ENCODE results near the gene CACNA2D4. TPM values are rescaled to one million over a fixed set of nuclear protein-coding genes. Genes with fewer than 3 reads are reported as not detected.

The CACNA2D4 gene
- total and polyA plus RNA-seq, 4 donors: 1.5 to 12.6 (median 7.3) TPM

DNA sequence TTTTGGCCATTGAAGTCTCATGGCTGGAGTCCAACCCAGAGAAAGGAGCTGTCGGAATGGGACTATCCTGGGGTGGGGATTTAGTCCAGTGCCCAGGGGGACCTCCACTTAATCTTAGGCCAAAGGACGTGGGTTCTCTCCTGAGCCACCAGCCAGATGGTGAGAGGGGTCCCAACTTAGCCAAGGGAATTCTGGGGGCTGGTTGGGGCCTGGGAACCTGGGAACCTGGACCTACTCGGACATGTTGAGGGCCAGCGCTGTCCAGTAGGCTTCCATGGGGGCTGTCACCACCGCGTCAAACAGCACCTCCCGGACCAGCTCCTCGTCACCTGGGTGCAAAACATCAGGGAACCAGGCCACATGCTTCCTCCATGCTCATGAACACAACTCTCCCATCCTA lies 64.7 kb downstream of the CACNA2D4 start:
- Histone ChIP-seq H3K36me3 (ENCODE audit: control insufficient read depth in 4 of 4, insufficient read depth in 4 of 4, low read length in 4 of 4) (no peaks in the 10 kb centered on the region), H3K27ac (ENCODE audit: low read depth in 1 of 2, low read length in 1 of 2) (no peak overlapping the region), H3K9me3 (ENCODE audit: control insufficient read depth in 4 of 4, insufficient read depth in 3 of 4, low read length in 3 of 4) (peaks cover 0 to 26% (median 10%) of the 10 kb centered on the region in 4 donors), H3K4me3 (no peak overlapping the region), H3K27me3 (ENCODE audit: control insufficient read depth in 3 of 3, insufficient read depth in 3 of 3, low read length in 2 of 3) (no peaks in the 10 kb centered on the region), H3K4me1 (ENCODE audit: control insufficient read depth in 5 of 5, insufficient read depth in 5 of 5, low read length in 5 of 5) (no peaks in the 10 kb centered on the region), H3K9ac (ENCODE audit: insufficient read depth in 1 of 2, low read length in 2 of 2) (no peak overlapping the region)
- ATAC-seq (ENCODE audit: insufficient read depth, low FRiP score) (no peak), DNase-seq (no peak)
- WGBS, 2 donors: 91 to 95% methylated on average over 8 of the region's 8 CpGs
- no peak for TF ChIP-seq CTCF (IDR thresholded peaks at IDR 0.05; ENCODE audit: control extremely low read depth, extremely low read depth)

DNA sequence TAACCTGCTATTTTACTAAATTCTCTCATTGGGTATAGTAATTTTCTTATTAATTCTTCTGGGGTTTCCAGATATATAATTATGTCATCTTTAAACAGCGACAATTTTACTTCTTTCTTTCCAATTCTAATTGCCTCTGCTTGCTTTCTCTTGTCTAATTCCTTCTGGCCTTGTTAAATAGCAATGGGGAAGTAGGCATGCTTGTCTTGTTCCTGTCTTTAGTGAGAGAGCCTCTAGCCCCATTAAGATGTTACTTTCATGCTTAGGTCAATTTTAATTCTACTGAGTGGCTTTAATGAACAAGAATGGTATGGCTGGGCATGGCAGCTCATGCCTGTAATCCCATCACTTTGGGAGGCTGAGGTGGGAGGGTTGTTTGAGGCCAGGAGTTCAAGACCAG lies 66.4 kb downstream of the CACNA2D4 start:
- Histone ChIP-seq H3K4me1 (ENCODE audit: control insufficient read depth in 5 of 5, insufficient read depth in 5 of 5, low read length in 5 of 5) (no peaks in the 10 kb centered on the region), H3K9ac (ENCODE audit: insufficient read depth in 1 of 2, low read length in 2 of 2) (no peak overlapping the region), H3K4me3 (no peak overlapping the region), H3K9me3 (ENCODE audit: control insufficient read depth in 4 of 4, insufficient read depth in 3 of 4, low read length in 3 of 4) (peaks cover 0 to 23% (median 10%) of the 10 kb centered on the region in 4 donors), H3K36me3 (ENCODE audit: control insufficient read depth in 4 of 4, insufficient read depth in 4 of 4, low read length in 4 of 4) (no peaks in the 10 kb centered on the region), H3K27ac (ENCODE audit: low read depth in 1 of 2, low read length in 1 of 2) (no peak overlapping the region), H3K27me3 (ENCODE audit: control insufficient read depth in 3 of 3, insufficient read depth in 3 of 3, low read length in 2 of 3) (peaks cover 0 to 4% (median 0%) of the 10 kb centered on the region in 3 donors)
- DNase-seq (no peak), ATAC-seq (ENCODE audit: insufficient read depth, low FRiP score) (no peak)
- no peak for TF ChIP-seq CTCF (IDR thresholded peaks at IDR 0.05; ENCODE audit: control extremely low read depth, extremely low read depth)
- 77 to 82% methylated on average over 1 of the region's 1 CpG for WGBS, 2 donors

GRCh38 chr12:1851151-1851701 lies 67.2 kb downstream of the CACNA2D4 start:
- Histone ChIP-seq H3K4me3 (no peak overlapping the region), H3K9me3 (ENCODE audit: control insufficient read depth in 4 of 4, insufficient read depth in 3 of 4, low read length in 3 of 4) (peaks cover 0 to 16% (median 10%) of the 10 kb centered on the region in 4 donors), H3K27ac (ENCODE audit: low read depth in 1 of 2, low read length in 1 of 2) (no peak overlapping the region), H3K4me1 (ENCODE audit: control insufficient read depth in 5 of 5, insufficient read depth in 5 of 5, low read length in 5 of 5) (no peaks in the 10 kb centered on the region), H3K27me3 (ENCODE audit: control insufficient read depth in 3 of 3, insufficient read depth in 3 of 3, low read length in 2 of 3) (peaks cover 0 to 5% (median 0%) of the 10 kb centered on the region in 3 donors), H3K36me3 (ENCODE audit: control insufficient read depth in 4 of 4, insufficient read depth in 4 of 4, low read length in 4 of 4) (no peaks in the 10 kb centered on the region), H3K9ac (ENCODE audit: insufficient read depth in 1 of 2, low read length in 2 of 2) (no peak overlapping the region)
- 71% methylated on average over 7 of the region's 7 CpGs for WGBS, 2 donors
- no peak for ATAC-seq (ENCODE audit: insufficient read depth, low FRiP score)
- DNase-seq: no peak
- no peak for TF ChIP-seq CTCF (IDR thresholded peaks at IDR 0.05; ENCODE audit: control extremely low read depth, extremely low read depth)

DNA sequence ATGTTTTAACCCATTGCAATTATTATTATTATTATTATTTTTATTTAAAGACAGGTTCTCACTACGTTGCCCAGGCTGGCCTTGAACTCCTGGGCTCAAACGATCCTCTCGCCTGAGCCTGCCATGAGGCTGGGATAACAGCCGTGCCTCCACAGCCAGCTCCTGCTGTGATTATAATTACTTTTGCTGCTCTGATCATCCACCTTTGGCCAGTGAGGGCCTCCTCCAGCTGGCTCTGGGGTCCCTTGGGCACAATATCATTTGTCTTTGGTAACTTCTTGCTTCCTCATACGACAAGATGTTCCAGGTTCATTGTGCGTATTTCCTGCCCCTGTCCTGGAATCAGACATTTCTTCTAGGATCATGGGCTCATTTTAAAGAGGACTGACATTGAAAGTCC lies 69.7 kb downstream of the CACNA2D4 start:
- peaks cover 0 to 12% (median 0%) of the 10 kb centered on the region in 3 donors for H3K27me3 ChIP-seq (ENCODE audit: control insufficient read depth in 3 of 3, insufficient read depth in 3 of 3, low read length in 2 of 3)
- DNase-seq: no peak
- no peak overlapping the region for H3K27ac ChIP-seq (ENCODE audit: low read depth in 1 of 2, low read length in 1 of 2)
- no peak for TF ChIP-seq CTCF (IDR thresholded peaks at IDR 0.05; ENCODE audit: control extremely low read depth, extremely low read depth)
- 79 to 85% methylated on average over 6 of the region's 6 CpGs for WGBS, 2 donors
- no peaks in the 10 kb centered on the region for H3K36me3 ChIP-seq (ENCODE audit: control insufficient read depth in 4 of 4, insufficient read depth in 4 of 4, low read length in 4 of 4)
- no peak for ATAC-seq (ENCODE audit: insufficient read depth, low FRiP score)
- peaks cover 0 to 3% (median 0%) of the 10 kb centered on the region in 4 donors for H3K9me3 ChIP-seq (ENCODE audit: control insufficient read depth in 4 of 4, insufficient read depth in 3 of 4, low read length in 3 of 4)
- no peak overlapping the region for H3K4me3 ChIP-seq
- no peak overlapping the region for H3K9ac ChIP-seq (ENCODE audit: insufficient read depth in 1 of 2, low read length in 2 of 2)
- no peaks in the 10 kb centered on the region for H3K4me1 ChIP-seq (ENCODE audit: control insufficient read depth in 5 of 5, insufficient read depth in 5 of 5, low read length in 5 of 5)
